Spinal cord (tissue), 10 donors: ENCODE measurements around the gene TMEM255A. TPM values are rescaled to one million over a fixed set of nuclear protein-coding genes. Genes with fewer than 3 reads are reported as not detected.

Experiments used
- DNase-seq, 6 donors: peaks; one replicate each; pipeline versions ENCODE4 v3.0.0 to v3.0.0-alpha.2; 2013 to 2015; ENCODE audit warnings: low spot score in 6 of 6, low read depth in 4 of 6
- H3K27ac ChIP-seq: one replicate; pipeline ENCODE4 v1.5.1; 2013; ENCODE audit warnings: low read depth, low read length, control low read depth
- H3K27me3 ChIP-seq: one replicate; pipeline ENCODE4 v1.6.1; 2013; ENCODE audit warnings: low read length; ENCODE audit not compliant: control insufficient read depth, insufficient read depth
- H3K36me3 ChIP-seq: one replicate; pipeline ENCODE4 v1.6.1; 2013; ENCODE audit warnings: low read length; ENCODE audit not compliant: control insufficient read depth, insufficient read depth
- H3K4me1 ChIP-seq: one replicate; pipeline ENCODE4 v1.6.1; 2013; ENCODE audit warnings: low read length; ENCODE audit not compliant: control insufficient read depth, insufficient read depth
- H3K4me3 ChIP-seq: one replicate; pipeline ENCODE4 v1.5.1; 2013; ENCODE audit warnings: low read depth, low read length, control low read depth
- H3K9me3 ChIP-seq: one replicate; pipeline ENCODE4 v1.6.1; 2013; ENCODE audit warnings: low read length; ENCODE audit not compliant: control insufficient read depth, insufficient read depth
- WGBS: methylation state at CpG from one replicate; pipeline ENCODE4 v1.1.5; 2013; ENCODE audit warnings: missing lambda C conversion rate; ENCODE audit not compliant: insufficient coverage; 5-methylcytosine and 5-hydroxymethylcytosine counted together
- polyA plus RNA-seq, 2 donors: library from polyadenylated mRNA; unstranded; fragments of 120-200 nt; gene quantifications; one replicate each; pipeline ENCODE4 v1.2.1, GENCODE V29; 2013; ENCODE audit not compliant: insufficient read length in 2 of 2
- total RNA-seq, 2 donors: library from RNA; depleted of rRNA in 1 of 2; stranded (reverse); fragments of 120-200 nt in 1 of 2; fragments of >200 nt in 1 of 2; gene quantifications; one replicate each; pipeline versions ENCODE4 v1.2.3 to v1.2.4, GENCODE V29; 2013 to 2014
- donor health status: healthy.

The TMEM255A gene
- total and polyA plus RNA-seq, 4 donors, result 8.8 to 70.6 (median 45.3) TPM

- no peak for DNase-seq
- Histone ChIP-seq H3K27ac (no peak overlapping the region), H3K4me3 (no peak overlapping the region), H3K9me3 (no peaks in the 10 kb centered on the region), H3K4me1 (no peaks in the 10 kb centered on the region), H3K36me3 (no peaks in the 10 kb centered on the region), H3K27me3 (peaks cover 3% of the 10 kb centered on the region)
Observed at GRCh38 chrX:120294651-120295050, 16.6 kb downstream of the TMEM255A start.

DNA sequence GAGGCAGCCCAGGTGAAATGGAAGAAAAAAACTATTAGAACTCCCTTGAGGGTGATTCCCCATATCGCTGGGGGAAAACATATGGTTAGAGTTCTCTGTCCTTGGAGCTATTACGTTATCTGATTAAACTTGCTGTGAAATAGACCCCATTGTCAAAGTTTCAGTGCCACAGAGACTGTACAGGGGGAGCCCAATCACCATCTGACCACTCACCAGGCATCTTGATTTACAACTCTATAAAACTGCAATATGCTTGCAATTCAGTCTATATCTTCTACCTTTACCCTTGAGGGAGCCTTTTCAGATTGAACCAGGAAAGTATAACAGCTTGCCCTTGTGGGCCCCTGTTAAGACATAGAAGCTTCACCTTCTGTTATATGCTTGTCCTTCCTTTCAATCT lies 18.2 kb downstream of the TMEM255A start:
- no peak overlapping the region for H3K4me3 ChIP-seq
- H3K27me3 ChIP-seq, result no peaks in the 10 kb centered on the region
- H3K27ac ChIP-seq, result no peak overlapping the region
- H3K4me1 ChIP-seq, result no peaks in the 10 kb centered on the region
- no peak for DNase-seq
- H3K9me3 ChIP-seq, result no peaks in the 10 kb centered on the region
- WGBS, result 49% methylated on average over 2 of the region's 2 CpGs
- H3K36me3 ChIP-seq, result no peaks in the 10 kb centered on the region

DNA sequence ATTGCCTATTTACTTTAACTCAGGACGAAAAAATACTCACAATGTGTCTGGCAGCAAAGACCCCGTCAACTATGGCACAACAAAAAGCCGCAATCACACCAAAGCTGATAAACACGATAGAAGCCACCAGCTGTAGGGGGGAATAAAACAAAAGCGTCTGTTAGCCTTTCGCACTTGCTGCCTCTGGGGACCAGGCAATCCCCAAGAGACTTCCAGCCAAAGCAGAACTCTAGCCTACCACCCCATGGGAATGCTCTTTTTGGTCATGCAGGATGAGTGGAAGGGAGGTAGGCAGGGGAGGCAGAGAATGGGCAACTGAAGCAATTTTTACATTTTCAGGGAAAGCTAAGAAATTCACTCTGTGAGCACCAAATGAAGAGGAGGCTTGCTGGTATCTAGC lies 20.1 kb downstream of the TMEM255A start:
- Histone ChIP-seq H3K9me3 (no peaks in the 10 kb centered on the region), H3K36me3 (no peaks in the 10 kb centered on the region), H3K27ac (no peak overlapping the region), H3K27me3 (no peaks in the 10 kb centered on the region), H3K4me3 (no peak overlapping the region), H3K4me1 (no peaks in the 10 kb centered on the region)
- no peak for DNase-seq
- 56% methylated on average over 3 of the region's 6 CpGs for WGBS

DNA sequence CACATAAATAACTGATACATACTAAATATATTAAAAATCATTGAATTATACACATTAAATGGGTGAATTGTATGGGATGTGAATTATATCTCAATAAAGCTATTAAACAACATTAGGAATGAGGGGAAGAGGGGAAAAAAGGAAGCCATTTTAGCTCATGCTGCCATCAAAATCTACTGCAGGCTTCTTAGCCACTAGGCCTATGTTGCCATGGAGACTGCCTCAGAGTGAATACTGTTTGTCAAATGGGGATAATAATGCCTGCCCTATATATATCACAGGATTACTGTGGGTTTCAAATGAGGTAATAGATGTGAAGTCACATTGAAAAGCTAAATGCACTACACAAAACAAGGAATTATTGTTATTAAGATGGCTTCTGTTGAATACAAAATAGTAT lies 21.2 kb downstream of the TMEM255A start:
- no peaks in the 10 kb centered on the region for H3K9me3 ChIP-seq
- H3K27me3 ChIP-seq, result no peaks in the 10 kb centered on the region
- H3K27ac ChIP-seq, result no peak overlapping the region
- H3K4me1 ChIP-seq, result no peaks in the 10 kb centered on the region
- no peak overlapping the region for H3K4me3 ChIP-seq
- DNase-seq, result peak in 1 of 6 donors; percentile 52
- no peaks in the 10 kb centered on the region for H3K36me3 ChIP-seq

- Histone ChIP-seq H3K27ac (no peak overlapping the region), H3K36me3 (no peaks in the 10 kb centered on the region), H3K27me3 (no peaks in the 10 kb centered on the region), H3K4me1 (no peaks in the 10 kb centered on the region), H3K9me3 (no peaks in the 10 kb centered on the region), H3K4me3 (no peak overlapping the region)
- WGBS, result 42% methylated on average over 2 of the region's 3 CpGs
- DNase-seq, result no peak
Observed at GRCh38 chrX:120287513-120288112, 23.6 kb downstream of the TMEM255A start.

GRCh38 chrX:120286733-120287512 lies 24.3 kb downstream of the TMEM255A start:
- H3K4me1 ChIP-seq, result no peaks in the 10 kb centered on the region
- H3K36me3 ChIP-seq, result no peaks in the 10 kb centered on the region
- no peaks in the 10 kb centered on the region for H3K9me3 ChIP-seq
- no peak for DNase-seq
- H3K27ac ChIP-seq, result no peak overlapping the region
- WGBS, result 86% methylated on average over 2 of the region's 4 CpGs
- no peak overlapping the region for H3K4me3 ChIP-seq
- no peaks in the 10 kb centered on the region for H3K27me3 ChIP-seq

DNA sequence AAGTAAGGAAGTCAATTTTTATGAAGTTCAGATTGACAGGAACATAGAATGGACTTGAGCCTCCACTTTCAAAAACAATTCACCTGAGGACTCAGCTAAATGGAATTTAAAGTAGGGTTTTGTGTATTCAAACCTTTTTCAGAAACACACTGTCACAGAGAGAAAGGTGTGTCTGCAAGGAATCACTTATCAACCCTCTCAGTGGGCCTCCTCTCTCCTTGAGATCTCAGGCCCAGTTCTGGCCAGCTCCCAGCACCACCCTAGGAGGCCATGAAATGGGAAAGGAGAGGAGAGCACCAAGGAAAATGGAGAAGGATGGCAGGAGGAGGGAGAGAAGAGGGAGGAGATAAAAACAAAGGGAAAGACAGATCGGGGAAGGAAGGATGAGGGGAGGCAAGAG lies 28.6 kb downstream of the TMEM255A start:
- no peaks in the 10 kb centered on the region for H3K9me3 ChIP-seq
- no peak for DNase-seq
- no peak overlapping the region for H3K27ac ChIP-seq
- H3K4me1 ChIP-seq, result no peaks in the 10 kb centered on the region
- no peaks in the 10 kb centered on the region for H3K36me3 ChIP-seq
- H3K27me3 ChIP-seq, result peaks cover under 1% of the 10 kb centered on the region
- H3K4me3 ChIP-seq, result no peak overlapping the region
- no CpG with 5 or more reads among the region's 1 CpG for WGBS

DNA sequence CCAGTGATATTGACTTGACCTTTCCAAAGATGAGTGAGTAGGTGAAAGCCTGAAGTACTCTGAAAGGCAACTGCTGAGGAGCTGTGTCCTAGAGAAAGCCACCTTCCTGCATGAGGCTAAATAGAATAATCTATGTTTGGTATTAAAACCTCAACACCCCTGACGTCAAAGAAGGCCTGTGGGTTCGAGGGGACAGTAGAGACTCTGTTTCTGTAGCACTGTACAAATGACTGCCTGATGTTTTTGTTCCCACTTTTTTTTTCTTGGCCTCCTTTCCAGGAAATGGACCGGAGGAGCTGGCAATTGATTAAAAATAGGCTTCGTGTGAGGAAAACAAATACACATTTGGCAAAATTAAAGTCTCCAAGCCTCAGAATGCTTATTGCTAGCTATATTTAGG lies 29.5 kb downstream of the TMEM255A start:
- no peaks in the 10 kb centered on the region for H3K4me1 ChIP-seq
- H3K27ac ChIP-seq, result no peak overlapping the region
- H3K4me3 ChIP-seq, result no peak overlapping the region
- no peak for DNase-seq
- WGBS, result no CpG with 5 or more reads among the region's 4 CpGs
- no peaks in the 10 kb centered on the region for H3K9me3 ChIP-seq
- H3K36me3 ChIP-seq, result no peaks in the 10 kb centered on the region
- H3K27me3 ChIP-seq, result peaks cover 6% of the 10 kb centered on the region

DNA sequence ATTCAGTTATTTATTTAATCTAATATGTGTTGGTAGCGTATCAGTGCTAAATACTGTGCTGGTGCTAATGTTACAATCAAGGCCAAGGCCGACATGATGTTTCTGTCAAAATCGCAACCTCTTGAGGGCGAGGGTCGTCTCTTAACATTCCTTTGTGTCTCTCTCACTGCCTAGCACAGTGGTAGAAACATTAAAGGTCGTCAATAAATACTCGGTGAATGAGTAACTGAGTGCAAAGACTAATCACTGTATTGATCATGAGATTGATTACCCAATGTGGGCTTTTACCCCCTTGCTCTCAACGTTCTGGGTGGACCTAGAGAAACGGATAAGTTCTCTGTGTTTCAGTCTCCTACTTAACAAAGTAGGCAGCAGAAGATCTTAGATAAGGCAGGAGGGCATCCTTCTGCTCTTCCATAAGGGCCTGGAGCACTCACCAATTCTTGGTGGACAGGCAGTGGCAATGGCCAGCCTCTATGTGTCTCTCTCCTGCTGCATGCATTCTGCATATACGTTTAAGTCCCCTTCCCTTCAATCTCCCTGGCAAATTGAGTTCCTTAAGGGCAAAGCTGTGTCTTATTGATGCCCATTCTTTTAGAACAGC lies 30.1 kb downstream of the TMEM255A start:
- H3K36me3 ChIP-seq, result no peaks in the 10 kb centered on the region
- peaks cover 6% of the 10 kb centered on the region for H3K27me3 ChIP-seq
- H3K4me1 ChIP-seq, result no peaks in the 10 kb centered on the region
- WGBS, result 54% methylated on average over 3 of the region's 10 CpGs
- no peak for DNase-seq
- H3K9me3 ChIP-seq, result no peaks in the 10 kb centered on the region
- H3K27ac ChIP-seq, result no peak overlapping the region
- H3K4me3 ChIP-seq, result no peak overlapping the region

- Histone ChIP-seq H3K4me3 (no peak overlapping the region), H3K9me3 (no peaks in the 10 kb centered on the region), H3K27ac (no peak overlapping the region), H3K36me3 (peaks cover 3% of the 10 kb centered on the region), H3K4me1 (peaks cover 3% of the 10 kb centered on the region), H3K27me3 (peaks cover 6% of the 10 kb centered on the region)
- DNase-seq, result no peak
- WGBS, result 34% methylated on average over 2 of the region's 2 CpGs
Observed at GRCh38 chrX:120274958-120275357, 36.3 kb downstream of the TMEM255A start.
